Stimulated activated CD4-positive, alpha-beta T cell treated with anti-CD3 and anti-CD28 coated beads, Interleukin-1b, Interleukin-23, amount 100 ng/mL, for 4 hours (primary cell): ENCODE data around the gene HPS6.
A peak's percentile ranks its signal among the peaks of the same experiment; 100 is the strongest.
"Not testable (repeated sequence)": the region's sequence is repeated elsewhere in the genome, so short reads cannot be mapped to it uniquely, and the experiment has no call there.

ENCODE experiments used
- DNase-seq, 2 donors: peaks; one replicate each; pipeline ENCODE4 v3.0.0-alpha.2; 2020; ENCODE audit warnings: low read depth in 2 of 2

HPS6 gene

DNA sequence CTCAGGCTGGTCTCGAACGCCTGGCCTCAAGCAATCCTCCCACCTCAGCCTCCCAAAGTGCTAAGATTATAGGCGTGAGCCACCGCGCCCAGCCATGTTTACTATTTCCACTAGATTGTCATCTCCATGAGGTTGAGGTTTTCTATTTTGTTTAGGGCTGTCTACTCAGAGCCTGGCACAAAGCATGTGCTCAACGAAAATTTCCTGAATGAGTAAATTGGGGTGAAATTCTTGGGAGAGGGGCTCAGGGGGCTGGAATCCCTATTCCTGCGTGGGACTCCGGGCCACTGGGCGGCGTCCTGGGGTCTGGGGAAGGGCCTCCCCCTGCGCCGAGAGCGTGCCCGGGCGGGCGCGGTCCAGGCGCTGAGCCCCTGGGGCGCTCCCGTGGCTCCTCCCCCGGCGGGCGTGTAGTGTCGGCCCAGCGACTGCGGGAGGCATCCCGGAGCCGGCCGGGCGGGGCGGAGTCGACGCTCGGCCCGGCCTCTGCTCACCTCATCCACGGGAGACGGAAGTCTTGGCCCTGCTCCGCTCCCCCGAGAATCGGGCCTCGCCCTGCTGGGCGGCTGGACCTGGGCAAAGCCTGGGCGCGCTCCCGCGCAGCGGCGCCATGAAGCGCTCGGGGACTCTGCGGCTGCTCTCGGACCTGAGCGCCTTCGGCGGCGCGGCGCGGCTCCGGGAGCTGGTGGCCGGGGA lies at the start of gene HPS6:
TSS of gene HPS6 (plus strand) at position 482 of the 693 bp plus-strand sequence. CDS start at position 608, 126 bp downstream.
- peak; percentile 77 to 88 for DNase-seq

DNA sequence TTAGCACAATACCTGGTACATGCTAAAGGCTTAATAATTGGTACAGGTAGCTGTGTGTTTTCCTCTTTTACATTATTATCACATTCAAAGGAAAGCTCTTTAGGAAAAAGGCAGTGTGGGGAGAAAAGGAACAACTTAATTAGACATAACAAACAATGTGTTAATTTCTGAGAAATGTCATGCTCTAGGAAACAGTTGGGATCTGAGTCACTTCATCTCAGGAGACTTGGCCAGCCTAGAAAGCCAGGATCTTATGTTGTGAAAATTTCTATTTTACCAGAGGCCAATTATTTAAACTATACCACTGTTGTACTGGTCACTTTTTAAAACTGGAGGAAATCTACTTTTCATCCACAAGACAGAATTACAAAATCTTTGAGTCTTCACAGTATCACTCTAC lies 48.7 kb upstream of the HPS6 start:
- DNase-seq: no peak

- DNase-seq: no peak
These were observed 47.9 kb upstream of the HPS6 start for GRCh38 chr10:102017295-102017694.

GRCh38 chr10:102020938-102021337 lies 44.2 kb upstream of the HPS6 start:
- no peak for DNase-seq

DNA sequence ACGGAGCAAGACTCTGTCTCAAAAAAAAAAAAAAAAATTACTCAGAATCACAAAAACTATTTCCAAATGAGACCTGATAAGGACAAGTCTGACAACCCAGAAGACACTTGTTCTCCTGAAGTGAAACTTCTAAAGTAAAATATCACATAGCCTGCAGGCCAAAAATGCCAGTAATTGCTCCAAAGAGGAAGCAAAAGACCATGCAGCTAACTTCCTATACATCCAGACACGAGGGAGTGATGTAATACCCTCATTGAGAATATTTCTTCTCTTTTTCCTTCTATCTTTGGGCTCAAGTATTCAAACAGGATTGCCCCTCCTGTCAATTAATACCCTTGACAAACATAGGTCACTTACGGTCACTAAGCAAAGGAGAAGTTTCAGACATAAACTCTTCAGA lies 40.4 kb upstream of the HPS6 start:
- DNase-seq: no peak

DNA sequence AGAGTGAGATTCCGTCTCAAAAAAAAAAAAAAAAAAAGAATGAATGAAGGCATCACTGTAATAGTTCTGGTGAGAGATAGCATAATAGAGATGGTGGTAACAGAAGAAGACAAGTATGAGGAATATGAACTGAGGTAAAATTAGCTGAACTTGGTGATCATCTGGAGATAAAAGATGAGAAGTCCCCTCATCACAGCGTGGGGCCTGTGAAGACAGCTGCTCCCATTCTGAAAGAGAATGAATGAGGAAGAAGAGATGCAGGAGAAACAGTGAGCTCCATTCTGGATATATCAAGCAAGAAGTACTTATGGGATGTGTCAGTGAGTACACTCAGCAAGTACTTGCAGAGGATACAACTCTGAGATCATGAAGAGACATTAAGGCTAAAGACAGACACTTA lies 37.9 kb upstream of the HPS6 start:
- DNase-seq: no peak

- no peak for DNase-seq
These were observed 31.4 kb upstream of the HPS6 start for GRCh38 chr10:102033787-102034186.

DNA sequence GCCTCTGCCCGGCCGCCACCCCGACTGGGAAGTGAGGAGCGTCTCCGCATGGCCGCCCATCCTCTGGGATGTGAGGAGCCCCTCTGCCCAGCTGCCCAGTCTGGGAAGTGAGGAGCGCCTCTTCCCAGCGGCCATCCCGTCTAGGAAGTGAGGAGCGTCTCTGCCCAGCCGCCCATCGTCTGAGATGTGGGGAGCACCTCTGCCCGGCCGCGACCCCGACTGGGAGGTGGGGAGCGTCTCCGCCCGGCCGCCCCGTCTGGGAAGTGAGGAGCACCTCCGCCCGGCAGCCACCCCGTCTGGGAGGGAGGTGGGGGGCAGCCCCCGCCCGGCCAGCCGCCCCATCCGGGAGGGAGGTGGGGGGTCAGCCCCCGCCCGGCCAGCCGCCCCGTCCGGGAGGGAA lies 29.3 kb upstream of the HPS6 start:
- not testable (repeated sequence) for DNase-seq

GRCh38 chr10:102038410-102038809 lies 26.7 kb upstream of the HPS6 start:
- DNase-seq: no peak

DNA sequence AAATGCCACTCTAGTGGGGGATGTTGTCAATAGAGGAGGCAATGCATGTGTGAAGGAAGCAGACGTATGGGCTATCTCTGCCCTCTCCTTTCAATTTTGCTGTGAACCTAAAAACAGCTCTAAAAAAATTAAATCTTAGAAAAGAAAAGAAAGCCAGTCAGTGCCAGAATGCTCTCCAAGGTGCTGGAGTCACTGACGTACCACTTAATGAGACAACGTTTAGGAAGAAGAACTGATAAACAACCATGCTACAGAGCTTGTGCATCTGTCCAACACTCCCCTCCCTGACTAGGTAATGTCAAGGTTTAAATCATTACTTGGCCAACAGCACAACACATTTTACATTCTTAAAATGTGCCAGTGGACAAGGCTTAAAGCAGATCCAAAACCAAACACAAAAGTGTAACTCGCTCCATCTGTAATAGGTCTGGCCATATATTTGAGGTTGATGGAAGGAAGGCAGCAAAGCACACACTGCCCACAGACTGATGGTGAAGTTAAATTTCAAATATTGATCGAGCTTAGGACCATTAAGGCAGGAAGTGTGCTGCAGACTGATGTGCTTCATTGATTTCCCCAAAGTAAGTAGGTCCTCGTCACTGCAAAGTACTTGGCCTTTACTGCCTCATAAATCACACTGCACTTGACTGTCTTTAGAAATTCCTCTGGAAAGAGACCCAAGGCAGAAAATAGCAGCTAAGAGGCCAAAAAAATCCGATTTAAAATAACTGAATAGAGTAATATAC lies 24.7 kb upstream of the HPS6 start:
- no peak for DNase-seq

GRCh38 chr10:102045292-102045691 lies 19.9 kb upstream of the HPS6 start:
- DNase-seq: no peak

DNA sequence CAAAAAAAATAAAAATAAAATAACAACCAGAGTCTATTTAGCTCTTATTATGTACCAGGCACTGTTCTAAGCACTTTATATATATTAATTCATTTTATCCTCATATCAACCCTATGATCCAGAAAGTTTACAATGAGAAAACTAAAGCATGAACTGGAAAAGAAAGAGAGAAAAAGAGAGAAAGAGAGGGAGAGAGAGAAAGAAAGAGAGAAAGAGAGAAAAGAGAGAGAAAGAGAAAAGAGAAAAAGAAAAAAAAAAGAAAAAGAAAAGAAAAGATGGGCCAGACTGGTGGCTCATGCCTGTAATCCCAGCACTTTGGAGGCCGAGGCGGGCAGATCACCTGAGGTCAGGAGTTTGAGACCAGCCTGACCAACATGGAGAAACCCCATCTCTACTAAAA lies 19.1 kb upstream of the HPS6 start:
- no peak for DNase-seq

DNA sequence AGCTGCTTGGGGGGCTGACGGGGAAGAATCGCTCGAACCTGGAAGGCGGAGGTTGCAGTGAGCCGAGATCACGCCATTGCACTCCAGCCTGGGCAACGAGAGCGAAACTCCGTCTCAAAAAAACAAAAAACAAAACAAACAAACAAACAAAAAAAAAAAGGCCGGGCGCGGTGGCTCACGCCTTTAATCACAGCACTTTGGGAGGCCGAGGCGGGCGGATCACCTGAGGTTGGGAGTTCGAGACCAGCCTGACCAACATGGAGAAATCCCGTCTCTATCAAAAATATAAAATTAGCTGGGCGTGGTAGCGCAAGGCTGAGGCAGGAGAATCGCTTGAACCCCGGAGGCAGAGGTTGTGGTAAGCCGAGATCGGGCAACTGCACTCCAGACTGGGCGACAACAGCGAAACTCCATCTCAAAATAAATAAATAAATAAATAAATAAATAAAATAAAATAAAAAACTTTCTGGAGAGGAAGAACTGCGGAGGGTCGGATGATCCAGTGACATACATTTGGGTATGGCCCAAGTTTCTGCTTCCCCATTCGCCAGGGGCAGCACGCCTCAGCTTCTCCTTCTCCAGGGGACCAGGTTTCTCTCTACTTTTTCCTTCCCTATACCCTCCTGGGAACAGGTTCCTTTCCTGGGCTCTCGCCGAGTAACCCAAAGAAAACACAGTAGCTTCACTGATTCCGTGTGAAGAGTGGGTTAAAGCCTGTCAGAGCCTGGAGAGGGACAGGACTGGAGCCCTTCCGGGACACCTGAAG lies 10.1 kb upstream of the HPS6 start:
- DNase-seq: not testable (repeated sequence)

- DNase-seq: peak; percentile 75 to 79
These were observed 9.3 kb upstream of the HPS6 start, which contains the start of gene ARMH3 for GRCh38 chr10:102055647-102056419. TSS of gene ARMH3 (minus strand) at chr10:102056173. CDS start at chr10:102040114, 16,059 bp downstream.

- DNase-seq: no peak
These were observed 5.2 kb upstream of the HPS6 start for GRCh38 chr10:102059987-102060386.

DNA sequence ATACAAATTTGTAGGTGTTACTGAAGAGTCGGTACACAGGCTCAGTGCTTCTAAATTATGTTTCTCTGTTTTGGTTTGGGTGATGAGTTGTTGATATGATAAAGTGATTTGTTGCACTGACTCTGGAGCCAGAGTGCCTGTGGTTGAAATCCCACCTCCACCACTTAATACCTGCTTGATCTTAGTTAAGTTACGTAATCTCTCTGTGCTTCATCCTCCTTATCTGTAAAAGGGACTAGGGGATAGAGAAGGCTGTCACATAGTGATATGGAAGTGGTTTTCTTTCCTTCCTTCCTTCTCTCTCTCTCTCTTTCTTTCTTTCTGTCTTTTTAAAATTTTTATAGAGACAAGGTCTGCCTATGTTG lies 664 bp upstream of the HPS6 start:
- no peak for DNase-seq

GRCh38 chr10:102065561-102066398 lies 631 bp downstream of the HPS6 start:
- no peak for DNase-seq

- DNase-seq: no peak
These were observed 1.4 kb downstream of the HPS6 start for GRCh38 chr10:102066399-102067088.

GRCh38 chr10:102067091-102067916 lies 2.2 kb downstream of the HPS6 start:
- DNase-seq: no peak
